Left kidney (tissue), 8 donors: ENCODE results near the gene ERGIC1. TPM values are rescaled to one million over a fixed set of nuclear protein-coding genes. Genes with fewer than 3 reads are reported as not detected.
A peak's percentile ranks its signal among the peaks of the same experiment; 100 is the strongest.
"Not testable (repeated sequence)": the region's sequence is repeated elsewhere in the genome, so short reads cannot be mapped to it uniquely, and the experiment has no call there.

Experiments used
- DNase-seq: peaks from one replicate; pipeline ENCODE4 v3.0.0-alpha.2; 2013
- long read RNA-seq, 8 donors: transcript quantifications; one replicate each; lab custom pipeline, GENCODE V29; 2026
- polyA plus RNA-seq: library from polyadenylated mRNA; unstranded; fragments of 120-200 nt; gene quantifications from one replicate; pipeline ENCODE4 v1.2.1, GENCODE V29; 2013; ENCODE audit not compliant: insufficient read length

ERGIC1 gene
- polyA plus RNA-seq = 122 TPM
- long read RNA-seq, donor 1, transcript ERGIC1-202 (10 exons, 2,881 nt) = major isoform, 30 of 88 reads
- long read RNA-seq, donor 1, partial matches to known transcripts = 54 of 88 reads
- long read RNA-seq, donor 1, other reads (novel, unspliced or antisense) = 0 of 88 reads
- long read RNA-seq, donor 2, transcript ERGIC1-211 (2 exons, 3,621 nt) = minor isoform, 6 of 50 reads
- long read RNA-seq, donor 2, transcript ERGIC1-202 (10 exons, 2,881 nt) = major isoform, 20 of 50 reads
- long read RNA-seq, donor 2, partial matches to known transcripts = 24 of 50 reads
- long read RNA-seq, donor 2, other reads (novel, unspliced or antisense) = 0 of 50 reads
- long read RNA-seq, donor 3, transcript ERGIC1-202 (10 exons, 2,881 nt) = major isoform, 21 of 27 reads
- long read RNA-seq, donor 3, partial matches to known transcripts = 5 of 27 reads
- long read RNA-seq, donor 3, other reads (novel, unspliced or antisense) = 0 of 27 reads
- long read RNA-seq, donor 4, partial matches to known transcripts = 0 of 1 reads
- long read RNA-seq, donor 4, other reads (novel, unspliced or antisense) = 0 of 1 reads
- long read RNA-seq, donor 5, transcript ERGIC1-202 (10 exons, 2,881 nt) = major isoform, 39 of 102 reads
- long read RNA-seq, donor 5, partial matches to known transcripts = 60 of 102 reads
- long read RNA-seq, donor 5, other reads (novel, unspliced or antisense) = 0 of 102 reads
- long read RNA-seq, donor 6, transcript ERGIC1-202 (10 exons, 2,881 nt) = major isoform, 22 of 66 reads
- long read RNA-seq, donor 6, partial matches to known transcripts = 41 of 66 reads
- long read RNA-seq, donor 6, other reads (novel, unspliced or antisense) = 0 of 66 reads
- long read RNA-seq, donor 7, transcript ERGIC1-202 (10 exons, 2,881 nt) = major isoform, 36 of 61 reads
- long read RNA-seq, donor 7, partial matches to known transcripts = 22 of 61 reads
- long read RNA-seq, donor 7, other reads (novel, unspliced or antisense) = 0 of 61 reads
- long read RNA-seq, donor 8, transcript ERGIC1-202 (10 exons, 2,881 nt) = major isoform, 13 of 15 reads
- long read RNA-seq, donor 8, partial matches to known transcripts = 0 of 15 reads
- long read RNA-seq, donor 8, other reads (novel, unspliced or antisense) = 0 of 15 reads

GRCh38 chr5:172833686-172834414 is at the start of gene ERGIC1:
Gene ERGIC1 (plus strand): TSS chr5:172834251. CDS start chr5:172834414, 163 bp downstream.
- DNase-seq = peak; percentile 60

- DNase-seq = no peak
Measured at GRCh38 chr5:172785429-172786088, 48.5 kb upstream of the ERGIC1 start.

GRCh38 chr5:172786736-172787462 is 47.2 kb upstream of the ERGIC1 start:
- DNase-seq = no peak

- DNase-seq = not testable (repeated sequence)
Measured at GRCh38 chr5:172787538-172787937, 46.5 kb upstream of the ERGIC1 start.

- DNase-seq = no peak
Measured at GRCh38 chr5:172788771-172789686, 45.0 kb upstream of the ERGIC1 start.

GRCh38 chr5:172789687-172790495 is 44.2 kb upstream of the ERGIC1 start:
- no peak for DNase-seq

GRCh38 chr5:172790496-172790889 is 43.6 kb upstream of the ERGIC1 start:
- no peak for DNase-seq

GRCh38 chr5:172791286-172791685 is 42.8 kb upstream of the ERGIC1 start:
- DNase-seq = no peak

GRCh38 chr5:172791726-172792445 is 42.2 kb upstream of the ERGIC1 start:
- DNase-seq = no peak

GRCh38 chr5:172792701-172793570 is 41.1 kb upstream of the ERGIC1 start:
- no peak for DNase-seq

GRCh38 chr5:172793577-172794488 is 40.2 kb upstream of the ERGIC1 start:
- no peak for DNase-seq

GRCh38 chr5:172795318-172795977 is 38.6 kb upstream of the ERGIC1 start:
- peak; percentile 87 for DNase-seq

GRCh38 chr5:172796306-172796705 is 37.7 kb upstream of the ERGIC1 start:
- no peak for DNase-seq

- DNase-seq = no peak
Measured at GRCh38 chr5:172797771-172798191, 36.3 kb upstream of the ERGIC1 start.
